Kidney epithelial cell (primary cell): ENCODE results near the gene BMP7. TPM values are rescaled to one million over a fixed set of nuclear protein-coding genes. Genes with fewer than 3 reads are reported as not detected.

Experiments
- DNase-seq: peaks from one replicate; pipeline ENCODE4 v3.0.0-alpha.2; 2010; ENCODE audit warnings: low read depth
- H3K27me3 ChIP-seq: 2 replicates; pipeline ENCODE4 v1.6.0; 2011; ENCODE audit warnings: low read length; ENCODE audit not compliant: control insufficient read depth, insufficient read depth
- H3K36me3 ChIP-seq: 2 replicates; pipeline ENCODE4 v1.5.1; 2011; ENCODE audit warnings: low read length; ENCODE audit not compliant: control insufficient read depth, insufficient read depth
- H3K4me3 ChIP-seq: 2 replicates; pipeline ENCODE4 v1.5.1; 2011; ENCODE audit warnings: low read depth, mild to moderate bottlenecking, control low read depth, low read length
- CTCF ChIP-seq: IDR thresholded peaks from 2 replicates; pipeline ENCODE4 v1.5.1; 2011; ENCODE audit warnings: mild to moderate bottlenecking, moderate library complexity, low read length, control low read depth, inconsistent platforms; ENCODE audit not compliant: insufficient read depth, poor library complexity, severe bottlenecking
- total RNA-seq: library from RNA; depleted of rRNA; stranded (reverse); fragments of >200 nt; gene quantifications from 2 replicates; pipeline ENCODE4 v1.2.3, GENCODE V29; 2015

The BMP7 gene
- total RNA-seq, 1 donor from 2014 or later: 21.8 TPM

- no peak for TF ChIP-seq CTCF
- Histone ChIP-seq H3K4me3 (no peak overlapping the region), H3K27me3 (no peaks in the 10 kb centered on the region), H3K36me3 (no peaks in the 10 kb centered on the region)
- DNase-seq: no peak
Measured at GRCh38 chr20:57252559-57253162, 13.8 kb downstream of the BMP7 start.

- Histone ChIP-seq H3K36me3 (no peaks in the 10 kb centered on the region), H3K27me3 (no peaks in the 10 kb centered on the region), H3K4me3 (no peak overlapping the region)
- no peak for DNase-seq
- no peak for TF ChIP-seq CTCF
Measured at GRCh38 chr20:57251949-57252348, 14.5 kb downstream of the BMP7 start.

GRCh38 chr20:57251344-57251743 is 15.1 kb downstream of the BMP7 start:
- Histone ChIP-seq H3K4me3 (no peak overlapping the region), H3K27me3 (no peaks in the 10 kb centered on the region), H3K36me3 (no peaks in the 10 kb centered on the region)
- no peak for TF ChIP-seq CTCF
- no peak for DNase-seq

- no peak for TF ChIP-seq CTCF
- Histone ChIP-seq H3K36me3 (no peaks in the 10 kb centered on the region), H3K27me3 (no peaks in the 10 kb centered on the region), H3K4me3 (no peak overlapping the region)
- no peak for DNase-seq
Measured at GRCh38 chr20:57250607-57251343, 15.7 kb downstream of the BMP7 start.

GRCh38 chr20:57249772-57250171 is 16.7 kb downstream of the BMP7 start:
- no peak for DNase-seq
- Histone ChIP-seq H3K36me3 (no peaks in the 10 kb centered on the region), H3K27me3 (no peaks in the 10 kb centered on the region), H3K4me3 (no peak overlapping the region)
- no peak for TF ChIP-seq CTCF
